AG04449 (cell line): ENCODE results near the gene ITPK1.

Source experiments
- CTCF ChIA-PET: fragments of 350-600 bp; formaldehyde crosslinking; extraction: SDS; loops from one replicate; lab custom pipeline; 2021; ENCODE audit warnings: antibody characterized with exemption; lab: Yijun Ruan, JAX
- POLR2A ChIA-PET: fragments of 400-600, 350-600 bp; formaldehyde crosslinking; extraction: SDS; loops from one replicate; lab custom pipeline; 2020; ENCODE audit warnings: antibody characterized with exemption, inconsistent platforms; lab: Yijun Ruan, JAX
- DNase-seq: peaks from one replicate; pipeline ENCODE4 v3.0.0-alpha.2; 2010; ENCODE audit warnings: low read depth, low spot score
- H3K4me3 ChIP-seq: 2 replicates; pipeline ENCODE4 v1.5.1; 2011; ENCODE audit warnings: low read depth, mild to moderate bottlenecking, control low read depth, low read length
- TF ChIP-seq, protein P1 (sequence below): IDR thresholded peaks from one replicate; pipeline ENCODE4 v1.5.1; 2011; ENCODE audit warnings: mild to moderate bottlenecking, moderate library complexity, low read length, control low read depth, inconsistent platforms; ENCODE audit not compliant: insufficient read depth; ENCODE audit errors: missing control alignments

Gene ITPK1

DNA sequence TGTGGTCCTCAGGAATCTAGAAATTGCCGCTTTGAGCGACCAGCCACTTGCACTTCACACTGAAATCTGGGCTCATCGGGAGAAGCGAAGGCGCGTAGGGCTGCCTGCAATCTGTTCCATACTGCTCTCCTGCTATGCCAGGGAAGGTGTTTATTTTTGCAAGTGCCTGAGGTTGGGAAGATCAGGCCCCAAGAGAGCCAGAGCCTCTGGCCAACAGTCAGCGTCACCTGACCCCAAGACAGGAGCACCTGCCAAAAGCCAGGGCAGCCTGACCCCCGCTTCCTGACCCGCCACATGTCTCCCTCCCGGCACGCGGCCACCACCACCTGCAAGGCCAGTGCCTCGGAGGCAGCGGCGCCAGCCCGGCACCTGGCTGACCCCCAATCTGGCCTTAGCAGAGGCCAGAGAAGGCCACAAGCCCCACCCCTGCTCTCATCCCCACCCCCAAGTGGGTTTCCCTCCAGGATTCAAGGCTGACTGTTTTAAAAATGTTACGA lies 98.4 kb downstream of the ITPK1 start:
- no peak overlapping the region for H3K4me3 ChIP-seq
- CTCF ChIA-PET = no interaction called here
- no peak for DNase-seq
- POLR2A ChIA-PET = no interaction called here
- TF ChIP-seq, protein P1, sequence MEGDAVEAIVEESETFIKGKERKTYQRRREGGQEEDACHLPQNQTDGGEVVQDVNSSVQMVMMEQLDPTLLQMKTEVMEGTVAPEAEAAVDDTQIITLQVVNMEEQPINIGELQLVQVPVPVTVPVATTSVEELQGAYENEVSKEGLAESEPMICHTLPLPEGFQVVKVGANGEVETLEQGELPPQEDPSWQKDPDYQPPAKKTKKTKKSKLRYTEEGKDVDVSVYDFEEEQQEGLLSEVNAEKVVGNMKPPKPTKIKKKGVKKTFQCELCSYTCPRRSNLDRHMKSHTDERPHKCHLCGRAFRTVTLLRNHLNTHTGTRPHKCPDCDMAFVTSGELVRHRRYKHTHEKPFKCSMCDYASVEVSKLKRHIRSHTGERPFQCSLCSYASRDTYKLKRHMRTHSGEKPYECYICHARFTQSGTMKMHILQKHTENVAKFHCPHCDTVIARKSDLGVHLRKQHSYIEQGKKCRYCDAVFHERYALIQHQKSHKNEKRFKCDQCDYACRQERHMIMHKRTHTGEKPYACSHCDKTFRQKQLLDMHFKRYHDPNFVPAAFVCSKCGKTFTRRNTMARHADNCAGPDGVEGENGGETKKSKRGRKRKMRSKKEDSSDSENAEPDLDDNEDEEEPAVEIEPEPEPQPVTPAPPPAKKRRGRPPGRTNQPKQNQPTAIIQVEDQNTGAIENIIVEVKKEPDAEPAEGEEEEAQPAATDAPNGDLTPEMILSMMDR = no peak

- CTCF ChIA-PET = no interaction called here
- TF ChIP-seq, protein P1 = no peak
- DNase-seq = no peak
- H3K4me3 ChIP-seq = no peak overlapping the region
- POLR2A ChIA-PET = no interaction called here
Observed at GRCh38 chr14:93016275-93016845, 99.4 kb downstream of the ITPK1 start.

- TF ChIP-seq, protein P1 = no peak
- no peak overlapping the region for H3K4me3 ChIP-seq
- no peak for DNase-seq
- CTCF ChIA-PET = no interaction called here
- POLR2A ChIA-PET = no interaction called here
Observed at GRCh38 chr14:93015505-93015904, 100.2 kb downstream of the ITPK1 start.

GRCh38 chr14:93015064-93015463 lies 100.7 kb downstream of the ITPK1 start:
- TF ChIP-seq, protein P1 = no peak
- CTCF ChIA-PET = no interaction called here
- DNase-seq = no peak
- POLR2A ChIA-PET = interaction anchor here (0.5 kb wide), 1 partner anchor 56 kb away, joined by 3 read pairs; no protein-coding TSS in a partner anchor
- no peak overlapping the region for H3K4me3 ChIP-seq

DNA sequence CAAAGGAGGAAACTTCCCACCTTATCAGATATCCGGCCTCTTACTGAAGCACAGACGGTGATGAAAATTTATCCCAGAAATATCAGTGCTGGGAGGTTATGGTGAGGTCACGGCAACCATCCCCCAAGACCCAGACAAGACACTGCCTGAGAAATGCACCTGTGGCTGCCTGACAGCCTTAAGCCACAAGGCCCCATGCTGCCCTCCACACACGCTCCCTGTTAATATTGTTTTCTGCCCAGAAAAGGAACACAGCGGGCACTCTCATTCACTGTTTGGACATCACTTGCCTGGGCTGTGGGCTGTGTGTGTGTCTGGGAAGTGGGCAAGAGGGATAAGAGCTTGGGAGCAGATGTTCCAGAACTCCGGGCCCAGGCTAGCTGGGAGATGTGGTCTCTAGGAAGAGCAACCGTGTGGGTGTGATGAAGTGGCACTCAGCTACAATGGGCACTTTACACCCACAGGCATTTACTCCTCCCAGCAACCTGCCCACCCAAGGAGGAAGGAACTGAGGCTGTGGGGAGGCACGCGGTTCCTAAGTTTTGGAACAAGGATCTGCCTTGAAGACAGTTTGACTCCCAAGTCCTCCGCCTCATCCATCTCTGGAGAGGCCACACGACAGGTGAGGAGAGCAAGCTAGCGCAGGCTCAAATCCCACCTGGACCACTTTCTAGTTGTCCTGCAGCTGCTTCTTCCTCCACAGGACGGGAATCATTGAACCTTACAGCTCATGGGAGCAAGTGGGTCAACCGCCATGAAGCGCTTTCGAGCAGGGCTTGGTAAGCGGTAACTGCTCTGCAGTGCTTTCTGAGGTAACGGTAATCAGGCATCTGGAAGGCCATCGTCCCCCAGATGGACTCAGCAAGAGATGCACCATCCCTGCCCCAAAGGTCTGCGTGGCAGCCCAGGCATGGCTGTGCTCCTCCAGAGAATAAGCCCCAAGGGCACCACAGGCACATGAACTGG lies 101.4 kb downstream of the ITPK1 start:
- H3K4me3 ChIP-seq = no peak overlapping the region
- DNase-seq = no peak
- CTCF ChIA-PET = interaction anchor here (1.3 kb wide), 1 partner anchor 99 kb away, joined by 5 read pairs; no protein-coding TSS in a partner anchor
- POLR2A ChIA-PET = interaction anchor here (0.5 kb wide), 1 partner anchor 55 kb away, joined by 3 read pairs; no protein-coding TSS in a partner anchor
- TF ChIP-seq, protein P1 = no peak
